ENCODE measurements around the gene STXBP4.

The STXBP4 gene

DNA sequence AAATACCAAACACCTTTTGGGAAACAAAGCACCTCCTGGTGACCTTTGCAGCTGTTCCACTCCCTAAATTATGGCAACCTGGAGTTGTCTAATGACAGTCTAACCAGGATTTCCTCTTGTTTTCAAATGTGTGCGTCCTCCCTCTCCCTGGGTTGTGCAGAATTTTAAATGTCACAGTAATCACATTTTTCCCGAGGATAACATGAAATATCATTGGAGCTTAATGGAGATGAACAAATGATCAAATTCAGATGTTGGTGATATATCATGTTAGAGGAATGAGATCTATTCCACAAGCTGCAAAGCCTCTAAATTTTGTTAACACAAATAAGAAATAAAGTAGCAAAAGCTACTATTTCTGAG lies 209.3 kb downstream of the STXBP4 start:
- in situ Hi-C loops (cut with MboI; ENCODE audit: low sequenced_read_pairs, unreplicated experiment): no loop called here

DNA sequence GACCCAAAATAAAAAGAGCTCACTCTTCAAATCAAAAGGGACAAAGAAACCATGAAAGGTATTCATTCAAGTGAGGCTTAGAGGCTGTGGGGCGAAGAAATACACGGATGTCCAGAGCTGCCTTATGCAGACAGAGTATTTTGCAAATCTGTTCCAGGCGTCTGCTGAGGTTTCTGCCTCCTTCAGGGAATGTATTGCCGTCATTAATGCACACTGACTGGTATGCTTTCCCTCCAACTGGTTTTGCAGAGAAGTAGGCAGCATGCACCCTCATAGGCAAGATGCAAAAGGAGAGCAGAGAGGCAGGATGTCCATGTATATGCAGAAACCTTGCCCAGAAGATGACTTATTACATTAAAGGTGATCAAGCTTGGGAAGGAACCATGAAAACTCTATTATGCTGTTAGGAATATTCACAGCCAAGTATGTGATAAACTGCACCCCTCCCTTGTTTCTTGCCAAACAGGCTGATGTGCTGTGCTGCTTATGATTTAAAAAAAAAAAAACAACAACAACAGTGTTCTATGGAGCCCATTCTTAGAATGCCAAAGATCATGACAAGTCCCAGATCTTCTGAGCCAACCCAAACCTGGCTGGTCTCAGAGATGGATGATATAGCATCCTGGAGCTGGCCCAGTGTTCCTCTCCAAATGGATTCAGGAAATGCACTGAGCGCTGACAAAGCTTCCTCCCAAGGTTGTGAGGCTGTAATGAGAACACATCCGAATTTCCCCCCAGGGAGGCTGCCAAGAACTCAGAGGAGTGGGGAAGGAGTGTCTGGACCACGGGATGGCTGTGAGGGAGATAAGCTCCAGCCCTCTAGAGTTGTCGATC lies 218.6 kb downstream of the STXBP4 start:
- in situ Hi-C loops (cut with MboI; ENCODE audit: low sequenced_read_pairs, unreplicated experiment): no loop called here
- no peak for DNase-seq (ENCODE audit: low spot score)
- TF ChIP-seq, protein P1, sequence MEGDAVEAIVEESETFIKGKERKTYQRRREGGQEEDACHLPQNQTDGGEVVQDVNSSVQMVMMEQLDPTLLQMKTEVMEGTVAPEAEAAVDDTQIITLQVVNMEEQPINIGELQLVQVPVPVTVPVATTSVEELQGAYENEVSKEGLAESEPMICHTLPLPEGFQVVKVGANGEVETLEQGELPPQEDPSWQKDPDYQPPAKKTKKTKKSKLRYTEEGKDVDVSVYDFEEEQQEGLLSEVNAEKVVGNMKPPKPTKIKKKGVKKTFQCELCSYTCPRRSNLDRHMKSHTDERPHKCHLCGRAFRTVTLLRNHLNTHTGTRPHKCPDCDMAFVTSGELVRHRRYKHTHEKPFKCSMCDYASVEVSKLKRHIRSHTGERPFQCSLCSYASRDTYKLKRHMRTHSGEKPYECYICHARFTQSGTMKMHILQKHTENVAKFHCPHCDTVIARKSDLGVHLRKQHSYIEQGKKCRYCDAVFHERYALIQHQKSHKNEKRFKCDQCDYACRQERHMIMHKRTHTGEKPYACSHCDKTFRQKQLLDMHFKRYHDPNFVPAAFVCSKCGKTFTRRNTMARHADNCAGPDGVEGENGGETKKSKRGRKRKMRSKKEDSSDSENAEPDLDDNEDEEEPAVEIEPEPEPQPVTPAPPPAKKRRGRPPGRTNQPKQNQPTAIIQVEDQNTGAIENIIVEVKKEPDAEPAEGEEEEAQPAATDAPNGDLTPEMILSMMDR (IDR thresholded peaks at IDR 0.05; ENCODE audit: borderline replicate concordance, control extremely low read depth, extremely low read depth, insufficient read depth, missing control alignments): no peak

More for the DNA sequence above, 209.3 kb downstream of the STXBP4 start:
- TF ChIP-seq, protein P1 (IDR thresholded peaks at IDR 0.05; ENCODE audit: borderline replicate concordance, control extremely low read depth, extremely low read depth, insufficient read depth, missing control alignments): no peak
- no peak for DNase-seq (ENCODE audit: low spot score)

DNA sequence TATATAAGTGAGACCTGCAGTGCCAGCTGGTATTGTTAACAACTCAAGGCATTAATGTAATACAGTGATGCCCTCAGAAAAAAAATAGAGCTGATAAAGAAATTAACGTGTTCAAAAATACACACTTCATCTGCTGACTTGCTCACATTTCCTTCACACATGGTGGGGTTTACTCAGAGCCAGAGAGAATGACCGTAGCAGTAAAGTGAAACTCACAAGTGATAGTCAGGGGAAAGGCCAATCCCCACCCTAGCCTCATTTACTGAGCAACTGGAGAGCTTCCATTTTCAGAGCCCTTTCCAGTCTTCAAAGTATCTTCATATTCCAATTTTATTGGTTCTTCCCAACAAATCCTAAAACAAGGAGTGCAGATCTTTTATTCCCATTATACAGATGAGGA lies 222.2 kb downstream of the STXBP4 start:
- DNase-seq (ENCODE audit: low spot score): no peak
- in situ Hi-C loops (cut with MboI; ENCODE audit: low sequenced_read_pairs, unreplicated experiment): no loop called here

DNA sequence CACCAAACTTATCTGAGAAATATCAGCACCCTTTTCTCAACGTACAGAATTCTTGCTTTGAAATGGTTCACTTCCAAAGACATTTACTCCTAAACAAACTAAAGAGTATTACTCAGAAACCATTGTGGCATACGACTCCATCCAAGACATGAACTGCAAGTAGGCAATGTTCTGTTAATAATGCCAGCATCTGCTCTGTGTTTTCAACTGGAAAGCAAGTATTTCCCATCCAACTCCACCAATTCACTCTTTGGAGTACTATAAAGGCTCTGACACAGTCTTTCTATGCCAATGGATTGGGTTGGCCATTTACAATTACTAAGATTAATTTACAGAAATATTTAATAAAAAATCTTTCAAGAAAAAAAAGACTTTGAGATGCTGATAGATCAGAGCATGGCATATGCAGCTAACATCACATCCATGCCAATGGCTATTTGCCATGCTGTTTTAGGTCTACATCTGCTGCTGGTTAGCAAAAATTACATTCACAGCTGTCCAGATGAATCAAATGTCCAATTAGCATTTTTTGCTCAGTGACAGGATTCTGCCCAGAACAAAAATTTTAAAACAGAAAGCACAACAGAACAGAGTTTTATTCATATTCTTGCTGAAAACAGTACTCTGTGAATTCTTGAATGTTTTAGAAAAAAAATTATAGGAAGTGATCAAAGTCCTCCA lies 230.3 kb downstream of the STXBP4 start:
- in situ Hi-C loops (cut with MboI; ENCODE audit: low sequenced_read_pairs, unreplicated experiment): no loop called here
- TF ChIP-seq, protein P1 (IDR thresholded peaks at IDR 0.05; ENCODE audit: borderline replicate concordance, control extremely low read depth, extremely low read depth, insufficient read depth, missing control alignments): no peak
- no peak for DNase-seq (ENCODE audit: low spot score)

More for the DNA sequence above, 222.2 kb downstream of the STXBP4 start:
- TF ChIP-seq, protein P1 (IDR thresholded peaks at IDR 0.05; ENCODE audit: borderline replicate concordance, control extremely low read depth, extremely low read depth, insufficient read depth, missing control alignments): no peak

DNA sequence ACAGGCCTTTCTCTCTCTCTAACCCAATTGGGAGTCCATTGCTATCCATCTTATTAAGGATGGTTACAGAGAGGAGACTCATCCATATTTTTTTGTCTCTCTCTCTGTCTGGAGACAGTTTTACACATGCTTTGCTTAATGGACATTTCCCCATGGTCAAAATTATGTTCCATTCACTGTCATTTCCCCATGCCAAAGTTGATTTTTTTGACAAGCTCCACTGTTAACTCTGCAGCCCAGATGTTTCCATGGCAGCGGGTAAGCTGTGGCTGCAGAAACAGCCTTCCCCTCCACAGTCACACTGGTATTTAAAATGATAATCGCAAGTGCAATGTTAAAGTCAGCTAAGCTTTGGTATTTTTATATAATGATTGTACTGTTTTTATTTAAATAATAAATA lies 232.3 kb downstream of the STXBP4 start:
- TF ChIP-seq, protein P1 (IDR thresholded peaks at IDR 0.05; ENCODE audit: borderline replicate concordance, control extremely low read depth, extremely low read depth, insufficient read depth, missing control alignments): no peak
- in situ Hi-C loops (cut with MboI; ENCODE audit: low sequenced_read_pairs, unreplicated experiment): no loop called here
- no peak for DNase-seq (ENCODE audit: low spot score)

DNA sequence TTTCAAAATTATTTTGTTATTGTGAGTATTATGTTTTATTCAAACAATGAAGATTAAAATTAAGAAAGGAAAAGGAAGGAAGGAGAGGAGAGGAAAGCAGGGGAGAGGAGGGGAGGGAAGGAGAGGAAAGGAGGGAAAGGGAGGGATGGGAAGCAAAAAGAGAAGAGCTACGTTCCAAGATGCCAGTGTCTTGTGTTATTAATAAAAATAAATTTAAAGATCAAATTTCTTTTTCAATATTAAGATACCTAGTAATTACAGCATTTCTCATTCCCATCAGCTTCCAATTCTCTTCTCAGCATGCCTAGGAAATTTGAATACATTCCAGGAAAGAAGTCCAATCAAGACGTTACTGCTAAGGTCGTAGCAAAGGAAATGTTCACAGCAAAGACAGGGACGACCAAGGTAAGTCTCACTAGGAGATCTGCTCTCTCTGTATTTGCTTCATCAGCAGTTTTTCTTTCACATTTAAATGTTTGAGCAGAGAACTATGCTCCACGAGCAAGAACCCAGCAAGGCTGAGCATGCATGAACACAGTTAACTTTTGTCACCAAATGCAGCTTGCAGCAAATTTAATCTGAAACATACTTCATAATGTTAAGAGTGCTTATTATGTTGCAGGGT lies 232.9 kb downstream of the STXBP4 start:
- DNase-seq (ENCODE audit: low spot score): no peak
- in situ Hi-C loops (cut with MboI; ENCODE audit: low sequenced_read_pairs, unreplicated experiment): no loop called here
- TF ChIP-seq, protein P1 (IDR thresholded peaks at IDR 0.05; ENCODE audit: borderline replicate concordance, control extremely low read depth, extremely low read depth, insufficient read depth, missing control alignments): no peak
